Fibroblast of lung (primary cell): ENCODE data around the gene NHSL2. TPM values are rescaled to one million over a fixed set of nuclear protein-coding genes. Genes with fewer than 3 reads are reported as not detected.

Experiments used
- DNase-seq, 2 donors: peaks; one replicate each; pipeline versions ENCODE4 v3.0.0 to v3.0.0-alpha.2; 2010; ENCODE audit warnings: low read depth in 2 of 2
- H2AFZ ChIP-seq: 2 replicates; pipeline ENCODE4 v1.5.1; 2012; ENCODE audit warnings: low read length, control low read depth, inconsistent platforms
- H3K27ac ChIP-seq: 2 replicates; pipeline ENCODE4 v1.5.1; 2011; ENCODE audit warnings: low read length, control low read depth; ENCODE audit not compliant: insufficient read depth
- H3K27me3 ChIP-seq: 2 replicates; pipeline ENCODE4 v1.5.1; 2011; ENCODE audit warnings: mild to moderate bottlenecking, low read length; ENCODE audit not compliant: control insufficient read depth, insufficient read depth
- H3K36me3 ChIP-seq: 2 replicates; pipeline ENCODE4 v1.5.1; 2011; ENCODE audit warnings: low read length; ENCODE audit not compliant: control insufficient read depth, insufficient read depth
- H3K4me1 ChIP-seq: 2 replicates; pipeline ENCODE4 v1.5.1; 2011; ENCODE audit warnings: low read length; ENCODE audit not compliant: control insufficient read depth, insufficient read depth; ENCODE audit errors: extremely low read depth
- H3K4me2 ChIP-seq: 2 replicates; pipeline ENCODE4 v1.5.1; 2011; ENCODE audit warnings: low read length, control low read depth; ENCODE audit not compliant: insufficient read depth; ENCODE audit errors: extremely low read depth
- H3K4me3 ChIP-seq, 4 experiments: fragments of 200-600 bp in 1 of 4; sonication (generic) in 1 of 4; replicated peaks in 1 of 4; 2 replicates each; pipeline ENCODE4 v1.5.1; 2011 to 2016; ENCODE audit warnings: low read length in 4 of 4, low read depth in 3 of 4, mild to moderate bottlenecking in 3 of 4, control low read depth in 2 of 4, inconsistent platforms in 1 of 4, mixed read lengths in 1 of 4; ENCODE audit not compliant: insufficient read depth in 1 of 4; ENCODE audit errors: control extremely low read depth in 1 of 4
- H3K79me2 ChIP-seq: 2 replicates; pipeline ENCODE4 v1.5.1; 2012; ENCODE audit warnings: mild to moderate bottlenecking, low read length, inconsistent platforms; ENCODE audit not compliant: control insufficient read depth, insufficient read depth
- H3K9ac ChIP-seq: 2 replicates; pipeline ENCODE4 v1.5.1; 2011; ENCODE audit warnings: mild to moderate bottlenecking, low read length, control low read depth; ENCODE audit not compliant: insufficient read depth
- H3K9me3 ChIP-seq: 2 replicates; pipeline ENCODE4 v1.5.1; 2012; ENCODE audit warnings: low read depth, low read length; ENCODE audit not compliant: control insufficient read depth, insufficient read depth
- H4K20me1 ChIP-seq: 2 replicates; pipeline ENCODE4 v1.5.1; 2011; ENCODE audit warnings: low read length; ENCODE audit not compliant: control insufficient read depth, insufficient read depth; ENCODE audit errors: extremely low read depth
- EZH2 ChIP-seq: IDR thresholded peaks from 2 replicates; pipeline ENCODE4 v1.5.1; 2012; ENCODE audit warnings: low read length, control low read depth, mild to moderate bottlenecking; ENCODE audit errors: missing control alignments
- polyA plus RNA-seq, 2 donors: library from polyadenylated mRNA; depleted of rRNA in 1 of 2; stranded (reverse) in 1 of 2; unstranded in 1 of 2; fragments of >200 nt; gene quantifications; 2 replicates each; pipeline ENCODE4 v1.2.1, GENCODE V29; 2011 to 2012; ENCODE audit warnings: missing spikeins in 1 of 2
- total RNA-seq: library from RNA; depleted of rRNA; stranded (reverse); fragments of >200 nt; gene quantifications from 2 replicates; pipeline ENCODE4 v1.2.1, GENCODE V29; 2014
- TF ChIP-seq, protein P1 (sequence below), 2 donors: IDR thresholded peaks in 1 of 2; conservative IDR thresholded peaks in 1 of 2; 1 replicate in 1 of 2; 2 replicates in 1 of 2; pipeline ENCODE4 v1.5.1; 2011 to 2012; ENCODE audit warnings: low read length in 2 of 2, control low read depth in 1 of 2, inconsistent platforms in 1 of 2, low read depth in 1 of 2, mild to moderate bottlenecking in 1 of 2

NHSL2 gene
- total and polyA plus RNA-seq, 2 donors (not counting 1 experiment from before 2014, with no cell fraction given), result 4.3 to 9.7 TPM

DNA sequence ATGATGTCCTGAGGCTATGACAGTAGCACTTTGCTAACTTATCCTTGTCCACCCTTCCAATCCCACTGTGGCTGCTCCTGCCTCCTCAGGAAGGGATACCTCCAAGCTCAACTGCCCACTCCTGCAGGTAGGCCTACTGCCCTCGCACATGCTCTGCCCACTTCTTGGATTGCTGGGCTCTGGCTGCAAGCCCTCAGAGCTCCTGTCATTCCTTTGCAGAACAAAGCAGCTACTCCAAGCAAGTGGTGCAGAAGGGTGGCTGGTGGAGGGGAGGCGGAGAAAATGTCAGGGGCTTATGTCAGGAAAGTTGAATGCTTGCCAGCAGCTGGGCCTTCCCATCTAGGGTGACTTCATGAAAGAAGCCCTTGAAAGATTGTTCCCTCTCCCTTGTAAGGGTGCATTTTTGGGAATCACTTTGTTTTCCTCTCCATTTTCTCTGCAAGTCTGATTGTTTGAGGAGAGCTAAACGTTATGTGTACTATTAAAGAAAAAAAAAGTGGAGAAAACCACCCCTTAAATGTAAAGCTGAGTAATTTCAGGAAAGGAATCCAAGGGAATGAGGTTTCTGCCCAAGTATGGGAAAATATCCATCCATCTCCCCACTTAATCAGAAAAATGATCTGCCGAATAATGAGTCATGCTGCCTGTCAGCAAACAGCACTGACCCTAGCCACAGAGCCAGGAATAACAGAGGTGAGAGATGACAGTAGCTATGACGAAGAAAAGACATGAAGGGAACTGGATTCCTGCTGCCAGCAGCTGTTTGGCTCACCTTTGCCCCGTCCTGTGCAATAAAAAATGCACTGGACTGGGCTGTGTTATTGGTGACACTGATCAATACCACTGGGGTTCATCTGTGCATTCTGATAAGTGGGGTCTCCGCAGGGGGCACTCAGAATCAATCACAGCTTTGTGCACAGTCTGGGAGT is 119.1 kb downstream of the NHSL2 start:
- Histone ChIP-seq H2AFZ (no peak overlapping the region), H3K4me3 (peak overlapping the region in 2 of 4 experiments; percentile 10 to 64), H4K20me1 (no peaks in the 10 kb centered on the region), H3K9ac (no peak overlapping the region), H3K79me2 (no peaks in the 10 kb centered on the region), H3K9me3 (no peaks in the 10 kb centered on the region), H3K36me3 (no peaks in the 10 kb centered on the region), H3K4me2 (peak overlapping the region; percentile 58), H3K27ac (peak overlapping the region; percentile 50), H3K27me3 (no peaks in the 10 kb centered on the region), H3K4me1 (peaks cover 14% of the 10 kb centered on the region)
- peak; percentile 93 for DNase-seq
- TF ChIP-seq, protein P1, sequence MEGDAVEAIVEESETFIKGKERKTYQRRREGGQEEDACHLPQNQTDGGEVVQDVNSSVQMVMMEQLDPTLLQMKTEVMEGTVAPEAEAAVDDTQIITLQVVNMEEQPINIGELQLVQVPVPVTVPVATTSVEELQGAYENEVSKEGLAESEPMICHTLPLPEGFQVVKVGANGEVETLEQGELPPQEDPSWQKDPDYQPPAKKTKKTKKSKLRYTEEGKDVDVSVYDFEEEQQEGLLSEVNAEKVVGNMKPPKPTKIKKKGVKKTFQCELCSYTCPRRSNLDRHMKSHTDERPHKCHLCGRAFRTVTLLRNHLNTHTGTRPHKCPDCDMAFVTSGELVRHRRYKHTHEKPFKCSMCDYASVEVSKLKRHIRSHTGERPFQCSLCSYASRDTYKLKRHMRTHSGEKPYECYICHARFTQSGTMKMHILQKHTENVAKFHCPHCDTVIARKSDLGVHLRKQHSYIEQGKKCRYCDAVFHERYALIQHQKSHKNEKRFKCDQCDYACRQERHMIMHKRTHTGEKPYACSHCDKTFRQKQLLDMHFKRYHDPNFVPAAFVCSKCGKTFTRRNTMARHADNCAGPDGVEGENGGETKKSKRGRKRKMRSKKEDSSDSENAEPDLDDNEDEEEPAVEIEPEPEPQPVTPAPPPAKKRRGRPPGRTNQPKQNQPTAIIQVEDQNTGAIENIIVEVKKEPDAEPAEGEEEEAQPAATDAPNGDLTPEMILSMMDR (conservative IDR thresholded peaks at IDR 0.05 in 1 of 2, IDR thresholded peaks at IDR 0.05 in 1 of 2; ENCODE audit: low read depth in 1 of 2, low read length in 2 of 2), result no peak

DNA sequence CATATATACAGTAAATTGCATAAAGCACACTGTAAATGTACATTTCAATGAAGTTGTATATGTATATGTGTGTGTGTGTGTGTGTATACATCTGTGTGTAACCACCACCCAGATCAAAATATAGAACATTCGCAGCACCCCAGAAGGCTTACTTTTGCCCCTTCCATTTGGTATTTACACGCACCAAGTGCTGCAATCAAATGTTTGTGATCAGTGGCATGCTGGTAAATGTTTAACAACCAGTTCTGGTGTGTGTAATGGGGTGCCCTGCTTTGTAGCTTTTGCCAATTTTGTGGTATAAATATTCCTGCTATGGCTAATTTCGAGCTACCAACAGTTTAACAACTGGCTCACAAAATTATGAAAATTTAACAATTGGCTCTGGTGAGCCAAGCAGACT is 119.8 kb downstream of the NHSL2 start:
- Histone ChIP-seq H2AFZ (no peak overlapping the region), H4K20me1 (no peaks in the 10 kb centered on the region), H3K4me2 (peak overlapping the region; percentile 44), H3K79me2 (no peaks in the 10 kb centered on the region), H3K27me3 (no peaks in the 10 kb centered on the region), H3K27ac (no peak overlapping the region), H3K4me1 (peaks cover 14% of the 10 kb centered on the region), H3K4me3 (peak overlapping the region in 2 of 4 experiments; percentile 10 to 32), H3K36me3 (no peaks in the 10 kb centered on the region), H3K9me3 (no peaks in the 10 kb centered on the region), H3K9ac (no peak overlapping the region)
- TF ChIP-seq, protein P1 (conservative IDR thresholded peaks at IDR 0.05 in 1 of 2, IDR thresholded peaks at IDR 0.05 in 1 of 2; ENCODE audit: low read depth in 1 of 2, low read length in 2 of 2), result no peak
- no peak for TF ChIP-seq EZH2
- no peak for DNase-seq

- Histone ChIP-seq H3K27ac (no peak overlapping the region), H2AFZ (no peak overlapping the region), H3K79me2 (no peaks in the 10 kb centered on the region), H3K9ac (no peak overlapping the region), H4K20me1 (no peaks in the 10 kb centered on the region), H3K27me3 (no peaks in the 10 kb centered on the region), H3K36me3 (no peaks in the 10 kb centered on the region), H3K4me2 (no peak overlapping the region), H3K4me3 (no peak overlapping the region), H3K4me1 (peaks cover 14% of the 10 kb centered on the region), H3K9me3 (no peaks in the 10 kb centered on the region)
- TF ChIP-seq, protein P1 (conservative IDR thresholded peaks at IDR 0.05 in 1 of 2, IDR thresholded peaks at IDR 0.05 in 1 of 2; ENCODE audit: low read depth in 1 of 2, low read length in 2 of 2), result no peak
- TF ChIP-seq EZH2, result no peak
- no peak for DNase-seq
Measured at GRCh38 chrX:72031118-72031517, 120.5 kb downstream of the NHSL2 start.
